Cardiac muscle cell (in vitro differentiated cells and primary cell): ENCODE measurements around the gene RPS27A. TPM values are rescaled to one million over a fixed set of nuclear protein-coding genes. Genes with fewer than 3 reads are reported as not detected.

Source experiments
- DNase-seq, 2 donors: peaks; one replicate each; pipeline versions ENCODE4 v3.0.0 to v3.0.0-alpha.2; 2010 to 2017; ENCODE audit warnings: low read depth in 1 of 2, low spot score in 1 of 2
- H3K27ac ChIP-seq: fragments of 200-600 bp; sonication (generic); 2 replicates; pipeline ENCODE4 v1.5.1; 2016
- H3K27me3 ChIP-seq: fragments of 200-600 bp; sonication (generic); 2 replicates; pipeline ENCODE4 v1.6.0; 2016; ENCODE audit warnings: control low read depth
- H3K36me3 ChIP-seq: fragments of 200-600 bp; sonication (generic); 2 replicates; pipeline ENCODE4 v1.5.1; 2016; ENCODE audit warnings: control low read depth
- H3K4me1 ChIP-seq: fragments of 200-600 bp; sonication (generic); 2 replicates; pipeline ENCODE4 v1.8.1; 2017; ENCODE audit warnings: low read depth, mild to moderate bottlenecking, mixed run types
- H3K4me3 ChIP-seq: fragments of 200-600 bp; sonication (generic); 2 replicates; pipeline ENCODE4 v1.5.1; 2016; ENCODE audit warnings: mild to moderate bottlenecking
- H3K9me3 ChIP-seq: fragments of 200-600 bp; sonication (generic); 2 replicates; pipeline ENCODE4 v1.5.1; 2017; ENCODE audit warnings: low read depth, mild to moderate bottlenecking, control low read depth
- polyA plus RNA-seq: library from polyadenylated mRNA; unstranded; fragments of >200 nt; fragmentation: Nextera tagmentation; extraction: Ambion mirVana; gene quantifications from 2 replicates; pipeline ENCODE4 v1.2.1, GENCODE V29; 2016
- total RNA-seq: library from RNA; depleted of rRNA; stranded (reverse); fragments of >200 nt; gene quantifications from 2 replicates; pipeline ENCODE4 v1.2.3, GENCODE V29; 2016
- TF ChIP-seq, protein P1 (sequence below): IDR thresholded peaks from 2 replicates; pipeline ENCODE4 v1.5.1; 2012; ENCODE audit warnings: low read depth, mild to moderate bottlenecking, low read length

The RPS27A gene
- total and polyA plus RNA-seq, 2 experiments from 2014 or later, result 556 to 695 TPM

DNA sequence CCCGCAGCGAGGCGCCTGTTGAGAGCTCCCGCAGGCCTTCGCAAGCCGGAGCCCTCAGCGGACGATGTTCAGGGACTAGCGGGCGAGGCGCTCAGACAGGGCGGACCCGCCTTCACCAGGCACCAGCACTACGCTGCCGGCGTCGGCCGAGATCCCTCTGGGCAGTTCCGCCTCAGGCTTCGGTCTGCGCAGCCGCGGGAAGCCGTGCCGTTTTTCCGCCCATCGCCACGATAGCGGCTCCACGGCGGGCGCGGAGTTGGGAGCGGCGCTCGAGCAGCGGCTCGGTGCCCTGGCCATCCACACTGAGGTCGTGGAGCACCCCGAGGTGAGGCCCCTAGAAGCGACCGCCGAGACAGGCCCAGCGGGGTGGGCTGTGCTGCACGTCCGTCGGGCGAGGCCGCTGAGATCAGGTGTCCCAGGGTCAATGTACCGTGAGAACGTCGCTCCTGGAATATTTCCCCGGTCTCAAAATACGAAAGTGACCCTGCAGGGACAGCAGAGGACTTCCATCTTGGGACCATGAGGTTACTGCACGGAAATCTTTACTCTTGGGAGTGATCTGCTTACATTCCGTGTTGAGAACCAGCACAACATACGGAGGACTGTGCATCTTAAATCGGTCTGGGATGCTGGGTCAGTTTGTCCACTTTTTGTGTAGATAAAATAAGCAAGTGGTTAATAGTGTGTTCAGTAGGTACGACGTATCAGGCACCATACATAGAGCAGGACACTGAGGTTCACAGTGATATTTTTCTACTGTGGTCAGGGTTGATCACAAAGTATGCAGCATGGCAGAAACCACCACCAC is 49.8 kb downstream of the RPS27A start:
- TF ChIP-seq, protein P1, sequence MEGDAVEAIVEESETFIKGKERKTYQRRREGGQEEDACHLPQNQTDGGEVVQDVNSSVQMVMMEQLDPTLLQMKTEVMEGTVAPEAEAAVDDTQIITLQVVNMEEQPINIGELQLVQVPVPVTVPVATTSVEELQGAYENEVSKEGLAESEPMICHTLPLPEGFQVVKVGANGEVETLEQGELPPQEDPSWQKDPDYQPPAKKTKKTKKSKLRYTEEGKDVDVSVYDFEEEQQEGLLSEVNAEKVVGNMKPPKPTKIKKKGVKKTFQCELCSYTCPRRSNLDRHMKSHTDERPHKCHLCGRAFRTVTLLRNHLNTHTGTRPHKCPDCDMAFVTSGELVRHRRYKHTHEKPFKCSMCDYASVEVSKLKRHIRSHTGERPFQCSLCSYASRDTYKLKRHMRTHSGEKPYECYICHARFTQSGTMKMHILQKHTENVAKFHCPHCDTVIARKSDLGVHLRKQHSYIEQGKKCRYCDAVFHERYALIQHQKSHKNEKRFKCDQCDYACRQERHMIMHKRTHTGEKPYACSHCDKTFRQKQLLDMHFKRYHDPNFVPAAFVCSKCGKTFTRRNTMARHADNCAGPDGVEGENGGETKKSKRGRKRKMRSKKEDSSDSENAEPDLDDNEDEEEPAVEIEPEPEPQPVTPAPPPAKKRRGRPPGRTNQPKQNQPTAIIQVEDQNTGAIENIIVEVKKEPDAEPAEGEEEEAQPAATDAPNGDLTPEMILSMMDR, result no peak
- H3K9me3 ChIP-seq, result no peaks in the 10 kb centered on the region
- H3K27me3 ChIP-seq, result no peaks in the 10 kb centered on the region
- no peak overlapping the region for H3K27ac ChIP-seq
- no peak overlapping the region for H3K4me3 ChIP-seq
- peaks cover 3% of the 10 kb centered on the region for H3K36me3 ChIP-seq
- H3K4me1 ChIP-seq, result no peaks in the 10 kb centered on the region
- peak in 1 of 2 donors; percentile 93 for DNase-seq

DNA sequence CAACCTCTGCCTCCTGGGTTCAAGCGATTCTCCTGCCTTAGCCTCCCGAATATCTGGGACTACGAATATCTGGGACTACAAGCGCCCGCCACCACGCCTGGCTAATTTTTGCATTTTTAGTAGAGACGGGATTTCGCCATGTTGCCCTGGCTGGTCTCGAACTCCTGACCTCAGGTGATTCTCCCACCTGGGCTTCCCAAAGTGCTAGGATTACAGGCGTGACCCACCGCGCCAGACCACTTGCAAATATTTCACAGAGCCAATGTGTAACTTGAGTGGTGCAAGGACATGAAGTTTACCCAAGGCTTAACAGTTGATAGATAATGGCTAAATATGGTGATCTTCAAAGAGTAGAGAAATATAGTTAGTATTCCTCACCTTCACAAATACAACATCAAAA is 50.6 kb downstream of the RPS27A start:
- Histone ChIP-seq H3K36me3 (peaks cover 3% of the 10 kb centered on the region), H3K9me3 (no peaks in the 10 kb centered on the region), H3K27me3 (no peaks in the 10 kb centered on the region), H3K4me1 (no peaks in the 10 kb centered on the region), H3K27ac (no peak overlapping the region), H3K4me3 (no peak overlapping the region)
- DNase-seq, result no peak
- TF ChIP-seq, protein P1, result no peak

Other genes with a start within 250 kb of the RPS27A start
- gene RTN4, start 182.2 kb upstream of the RPS27A start, total RNA-seq, result 164 and 186 TPM in 2 replicates
- 205 and 223 TPM in 2 replicates for gene RTN4, start 182.2 kb upstream of the RPS27A start, polyA plus RNA-seq
- gene CLHC1, start 395 bp upstream of the RPS27A start, total RNA-seq, result 14.4 and 27.0 TPM in 2 replicates
- gene CLHC1, start 395 bp upstream of the RPS27A start, polyA plus RNA-seq, result 8.9 and 19.7 TPM in 2 replicates
- gene MTIF2, start 36.5 kb downstream of the RPS27A start, total RNA-seq, result 19.2 and 25.6 TPM in 2 replicates
- 15.4 and 30.2 TPM in 2 replicates for gene MTIF2, start 36.5 kb downstream of the RPS27A start, polyA plus RNA-seq
- gene CCDC88A, start 187.2 kb downstream of the RPS27A start, total RNA-seq, result 22.1 and 64.1 TPM in 2 replicates
- gene CCDC88A, start 187.2 kb downstream of the RPS27A start, polyA plus RNA-seq, result 40.6 and 45.1 TPM in 2 replicates